Measurements from ENCODE around the gene MCF2L. TPM values are rescaled to one million over a fixed set of nuclear protein-coding genes. Genes with fewer than 3 reads are reported as not detected.

Gene MCF2L
- total RNA-seq, 2 donors from 2014 or later, result 47.6 to 64.7 TPM

DNA sequence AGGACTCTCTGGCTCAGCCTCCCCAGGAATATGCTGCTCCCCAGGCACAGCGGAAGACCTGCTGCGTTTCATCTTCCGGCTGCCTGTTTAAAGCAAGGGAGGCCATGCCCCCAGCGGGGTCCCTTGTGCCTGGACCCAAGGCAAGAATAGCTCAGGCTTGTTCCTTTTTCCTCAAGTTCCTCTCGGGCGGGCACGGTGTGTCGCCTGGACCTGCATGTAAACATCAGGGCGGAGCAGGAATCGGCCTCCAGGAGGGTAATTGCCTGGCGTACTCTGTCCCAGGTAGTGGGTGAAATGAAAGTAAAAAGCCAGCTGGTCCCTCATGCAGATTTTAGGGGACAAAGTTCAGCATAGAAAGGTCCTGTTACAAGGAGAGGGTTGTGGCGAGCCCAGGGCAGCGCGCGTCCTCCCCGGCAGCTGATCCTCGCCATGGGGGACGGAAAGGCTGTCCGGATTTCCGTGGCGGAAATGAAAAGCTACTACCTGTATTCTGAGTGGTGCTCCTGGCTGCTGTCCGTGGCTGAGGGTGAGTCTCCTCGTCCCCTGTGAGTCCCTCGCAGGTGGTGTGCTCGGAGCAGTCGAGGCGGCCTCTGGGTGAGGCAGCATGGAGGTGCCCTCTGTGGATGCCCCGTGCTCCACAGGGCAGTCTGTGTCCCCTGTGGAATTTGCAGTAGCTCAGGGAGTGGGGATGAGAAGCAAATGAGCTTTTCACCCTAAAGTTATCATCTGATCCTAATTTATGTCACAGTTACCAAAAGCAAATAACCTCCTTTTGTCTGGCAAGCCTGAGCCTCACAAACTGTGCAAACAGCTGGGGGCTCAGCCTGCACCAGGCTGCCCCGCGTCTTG, 16.2 kb downstream of the MCF2L start:
- peak overlapping the region; percentile 25 to 28 for H3K4me3 ChIP-seq
- no peaks in the 10 kb centered on the region for H3K36me3 ChIP-seq
- no peak for TF ChIP-seq POLR2A (IDR thresholded peaks at IDR 0.05)
- TF ChIP-seq, protein P1, sequence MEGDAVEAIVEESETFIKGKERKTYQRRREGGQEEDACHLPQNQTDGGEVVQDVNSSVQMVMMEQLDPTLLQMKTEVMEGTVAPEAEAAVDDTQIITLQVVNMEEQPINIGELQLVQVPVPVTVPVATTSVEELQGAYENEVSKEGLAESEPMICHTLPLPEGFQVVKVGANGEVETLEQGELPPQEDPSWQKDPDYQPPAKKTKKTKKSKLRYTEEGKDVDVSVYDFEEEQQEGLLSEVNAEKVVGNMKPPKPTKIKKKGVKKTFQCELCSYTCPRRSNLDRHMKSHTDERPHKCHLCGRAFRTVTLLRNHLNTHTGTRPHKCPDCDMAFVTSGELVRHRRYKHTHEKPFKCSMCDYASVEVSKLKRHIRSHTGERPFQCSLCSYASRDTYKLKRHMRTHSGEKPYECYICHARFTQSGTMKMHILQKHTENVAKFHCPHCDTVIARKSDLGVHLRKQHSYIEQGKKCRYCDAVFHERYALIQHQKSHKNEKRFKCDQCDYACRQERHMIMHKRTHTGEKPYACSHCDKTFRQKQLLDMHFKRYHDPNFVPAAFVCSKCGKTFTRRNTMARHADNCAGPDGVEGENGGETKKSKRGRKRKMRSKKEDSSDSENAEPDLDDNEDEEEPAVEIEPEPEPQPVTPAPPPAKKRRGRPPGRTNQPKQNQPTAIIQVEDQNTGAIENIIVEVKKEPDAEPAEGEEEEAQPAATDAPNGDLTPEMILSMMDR (IDR thresholded peaks at IDR 0.05), result peak in 1 of 4 experiments; percentile 8
- H3K27ac ChIP-seq, result peak overlapping the region; percentile 61 to 69
- H3K27me3 ChIP-seq (replicated peaks; ENCODE audit: insufficient read depth), result no peaks in the 10 kb centered on the region
- 49% methylated on average over 30 of the region's 30 CpGs for WGBS
- no peaks in the 10 kb centered on the region for H3K9me3 ChIP-seq
- intact Hi-C loops (cut with DNase I), result no loop called here
- peaks cover 2% of the 10 kb centered on the region for H3K4me1 ChIP-seq (replicated peaks)
- peak; percentile 41 for DNase-seq (ENCODE audit: low spot score)

DNA sequence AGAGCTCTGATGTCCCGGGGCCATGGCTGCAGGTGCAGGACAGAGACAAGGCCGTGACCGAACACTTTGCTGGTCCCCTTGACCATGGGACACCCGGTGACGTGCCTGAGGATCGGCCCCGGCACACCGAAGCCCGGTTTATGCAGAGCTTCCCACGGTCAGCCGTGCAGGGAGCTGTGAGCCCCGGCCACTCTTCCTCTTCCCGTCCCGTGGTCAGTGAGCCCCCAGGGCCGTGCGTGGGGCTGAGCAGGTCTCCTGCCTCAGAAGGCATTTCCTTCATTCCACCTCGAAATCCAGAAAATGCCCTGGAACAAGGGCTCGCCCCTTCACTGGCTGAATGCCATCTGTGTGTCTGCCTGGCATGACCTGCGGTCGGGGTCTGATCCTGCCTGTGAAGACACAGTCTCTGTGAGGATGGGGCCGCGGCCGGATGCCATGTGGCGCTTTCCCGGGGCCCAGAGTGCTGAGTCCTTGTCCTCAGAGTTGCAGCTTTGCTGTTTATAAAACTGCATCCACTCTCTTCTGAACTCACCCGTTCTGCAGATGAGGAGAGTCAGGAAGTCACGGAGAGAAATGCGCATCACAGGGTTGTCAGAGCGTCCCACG, 16.9 kb downstream of the MCF2L start:
- Histone ChIP-seq H3K4me1 (replicated peaks) (peaks cover 5% of the 10 kb centered on the region), H3K4me3 (peak overlapping the region; percentile 25 to 28), H3K36me3 (no peaks in the 10 kb centered on the region), H3K27ac (peak overlapping the region; percentile 61 to 69), H3K27me3 (replicated peaks; ENCODE audit: insufficient read depth) (no peaks in the 10 kb centered on the region), H3K9me3 (no peaks in the 10 kb centered on the region)
- 60% methylated on average over 24 of the region's 30 CpGs for WGBS
- no peak for DNase-seq (ENCODE audit: low spot score)
- no peak for TF ChIP-seq POLR2A (IDR thresholded peaks at IDR 0.05)
- TF ChIP-seq, protein P1 (IDR thresholded peaks at IDR 0.05), result no peak
- no peak for TF ChIP-seq POLR2AphosphoS5 (IDR thresholded peaks at IDR 0.05)
- intact Hi-C loops (cut with DNase I), result no loop called here

DNA sequence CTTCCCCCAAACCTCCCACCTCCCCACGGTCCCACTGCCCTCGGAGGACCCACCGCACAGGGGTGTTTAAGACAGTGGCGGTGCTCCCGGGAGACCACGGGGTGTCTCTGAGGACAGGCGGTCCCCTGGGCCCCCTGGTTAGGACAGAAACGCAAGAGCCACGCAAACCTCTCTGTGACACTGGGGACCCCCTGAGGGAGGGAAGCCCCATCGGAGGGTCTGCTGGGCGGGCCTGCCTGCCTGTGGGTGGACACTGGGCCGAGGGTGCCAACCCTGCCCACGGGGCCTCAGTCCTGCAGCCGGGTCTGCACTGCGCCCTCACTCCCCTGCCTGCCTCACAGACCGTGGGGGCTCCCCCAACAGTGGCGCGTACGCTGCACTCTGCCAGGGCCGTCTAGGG, 17.5 kb downstream of the MCF2L start:
- peaks cover 6% of the 10 kb centered on the region for H3K4me1 ChIP-seq (replicated peaks)
- no peaks in the 10 kb centered on the region for H3K36me3 ChIP-seq
- no peaks in the 10 kb centered on the region for H3K27me3 ChIP-seq (replicated peaks; ENCODE audit: insufficient read depth)
- H3K4me3 ChIP-seq, result no peak overlapping the region
- no peak for DNase-seq (ENCODE audit: low spot score)
- whole genome bisulfite sequencing, result 95% methylated on average over 19 of the region's 20 CpGs
- no peak overlapping the region for H3K27ac ChIP-seq
- intact Hi-C loops (cut with DNase I), result no loop called here
- TF ChIP-seq POLR2A (IDR thresholded peaks at IDR 0.05), result no peak
- TF ChIP-seq, protein P1 (IDR thresholded peaks at IDR 0.05), result no peak
- TF ChIP-seq POLR2AphosphoS5 (IDR thresholded peaks at IDR 0.05), result no peak
- H3K9me3 ChIP-seq, result no peaks in the 10 kb centered on the region

DNA sequence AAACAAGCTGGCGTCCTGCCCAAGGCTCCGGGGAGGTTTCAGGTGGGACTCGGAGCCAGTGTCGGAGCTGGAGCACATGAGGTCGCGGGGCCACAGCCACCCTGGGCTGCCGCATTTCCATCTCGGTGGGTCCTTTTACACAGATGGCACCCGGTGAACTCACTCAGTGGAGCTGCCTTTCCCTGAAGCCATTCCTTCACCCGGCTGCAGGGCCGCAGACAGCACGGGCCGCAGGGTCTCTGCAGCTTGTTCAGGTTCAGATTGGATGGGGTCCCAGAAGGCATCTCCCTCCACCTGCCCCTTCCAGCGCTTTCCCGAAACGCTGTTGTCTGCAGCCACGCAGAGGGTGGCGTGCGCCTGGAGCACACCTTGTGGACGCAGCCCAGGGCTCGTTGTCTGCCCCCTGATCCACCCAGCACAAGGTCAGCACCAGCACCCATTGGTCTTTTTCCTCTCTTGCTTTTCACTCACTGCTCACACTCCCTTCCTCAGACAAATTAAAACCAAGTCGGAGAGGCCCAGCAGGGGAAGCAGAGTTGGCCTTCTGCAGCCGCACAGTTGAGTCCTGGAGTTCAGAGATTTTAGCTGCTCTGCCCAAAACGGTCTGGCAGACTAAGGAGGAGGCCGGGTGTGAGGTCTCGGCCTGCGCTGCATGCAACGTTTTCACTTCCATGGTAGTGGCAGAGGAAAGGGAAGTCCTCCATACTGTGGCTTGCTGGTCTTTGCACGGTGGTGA, 18.1 kb downstream of the MCF2L start:
- WGBS, result 75% methylated on average over 29 of the region's 29 CpGs

More for the DNA sequence above, 18.1 kb downstream of the MCF2L start:
- DNase-seq (ENCODE audit: low spot score), result no peak
- no peaks in the 10 kb centered on the region for H3K36me3 ChIP-seq
- no peak overlapping the region for H3K4me3 ChIP-seq
- TF ChIP-seq POLR2AphosphoS5 (IDR thresholded peaks at IDR 0.05), result no peak
- TF ChIP-seq, protein P1 (IDR thresholded peaks at IDR 0.05), result no peak
- intact Hi-C loops (cut with DNase I), result no loop called here
- H3K9me3 ChIP-seq, result no peaks in the 10 kb centered on the region
- no peaks in the 10 kb centered on the region for H3K27me3 ChIP-seq (replicated peaks; ENCODE audit: insufficient read depth)
- H3K4me1 ChIP-seq (replicated peaks), result peaks cover 9% of the 10 kb centered on the region
- H3K27ac ChIP-seq, result no peak overlapping the region
